Astrocyte (in vitro differentiated cells and primary cell): ENCODE results near the gene CHML. TPM values are rescaled to one million over a fixed set of nuclear protein-coding genes. Genes with fewer than 3 reads are reported as not detected.
A peak's percentile ranks its signal among the peaks of the same experiment; 100 is the strongest.

ENCODE experiments used
- DNase-seq: peaks from one replicate; pipeline ENCODE4 v3.0.0-alpha.2; 2010; ENCODE audit warnings: low read depth
- FAIRE-seq: peaks from 2 replicates; lab custom pipeline; 2011; peaks lifted over from hg19 to GRCh38; lab: Jason Lieb, UNC
- H2AFZ ChIP-seq: 2 replicates; pipeline ENCODE4 v1.6.0; 2012; ENCODE audit warnings: low read depth, low read length, inconsistent platforms
- H3K27ac ChIP-seq: 2 replicates; pipeline ENCODE4 v1.5.1; 2011; ENCODE audit warnings: low read depth, low read length, inconsistent platforms
- H3K27me3 ChIP-seq: 2 replicates; pipeline ENCODE4 v1.6.0; 2011; ENCODE audit warnings: low read length, inconsistent platforms; ENCODE audit not compliant: insufficient read depth
- H3K36me3 ChIP-seq: 2 replicates; pipeline ENCODE4 v1.5.1; 2011; ENCODE audit warnings: low read length, inconsistent platforms; ENCODE audit not compliant: insufficient read depth
- H3K4me1 ChIP-seq: 2 replicates; pipeline ENCODE4 v1.5.1; 2011; ENCODE audit warnings: low read length, inconsistent platforms; ENCODE audit not compliant: insufficient read depth
- H3K4me2 ChIP-seq: 2 replicates; pipeline ENCODE4 v1.6.0; 2012; ENCODE audit warnings: low read length, inconsistent platforms
- H3K4me3 ChIP-seq: 2 replicates; pipeline ENCODE4 v1.5.1; 2011; ENCODE audit warnings: low read depth, mild to moderate bottlenecking, low read length, inconsistent platforms; ENCODE audit not compliant: insufficient read depth
- H3K79me2 ChIP-seq: 2 replicates; pipeline ENCODE4 v1.6.0; 2012; ENCODE audit warnings: mild to moderate bottlenecking, low read length, inconsistent platforms; ENCODE audit not compliant: insufficient read depth
- H3K9ac ChIP-seq: 2 replicates; pipeline ENCODE4 v1.6.0; 2012; ENCODE audit warnings: mild to moderate bottlenecking, low read length, inconsistent platforms
- H3K9me3 ChIP-seq: 2 replicates; pipeline ENCODE4 v1.5.1; 2012; ENCODE audit warnings: low read depth, mild to moderate bottlenecking, low read length, inconsistent platforms; ENCODE audit not compliant: insufficient read depth
- H4K20me1 ChIP-seq: 2 replicates; pipeline ENCODE4 v1.6.0; 2012; ENCODE audit warnings: low read length, inconsistent platforms; ENCODE audit not compliant: insufficient read depth
- H3K27ac Mint-ChIP-seq: one replicate; pipeline ENCODE4 v1.8.0; 2021; ENCODE audit warnings: mild to moderate bottlenecking, mixed read lengths; ENCODE audit not compliant: unreplicated experiment
- H3K27me3 Mint-ChIP-seq: one replicate; pipeline ENCODE4 v1.8.0; 2021; ENCODE audit warnings: low read depth, mixed read lengths; ENCODE audit not compliant: unreplicated experiment
- H3K36me3 Mint-ChIP-seq: one replicate; pipeline ENCODE4 v1.8.0; 2021; ENCODE audit warnings: low read depth, mixed read lengths; ENCODE audit not compliant: unreplicated experiment
- H3K4me1 Mint-ChIP-seq: one replicate; pipeline ENCODE4 v1.8.0; 2021; ENCODE audit warnings: low read depth, mixed read lengths; ENCODE audit not compliant: unreplicated experiment
- H3K4me3 Mint-ChIP-seq: one replicate; pipeline ENCODE4 v1.8.0; 2021; ENCODE audit warnings: mild to moderate bottlenecking, moderate library complexity, mixed read lengths; ENCODE audit not compliant: unreplicated experiment
- H3K9me3 Mint-ChIP-seq: one replicate; pipeline ENCODE4 v1.8.0; 2021; ENCODE audit warnings: mild to moderate bottlenecking, mixed read lengths; ENCODE audit not compliant: unreplicated experiment
- EZH2 ChIP-seq: IDR thresholded peaks from 2 replicates; pipeline ENCODE4 v1.6.1; 2012; ENCODE audit warnings: mild to moderate bottlenecking, low read length, inconsistent platforms; ENCODE audit not compliant: insufficient read depth
- total RNA-seq: library from RNA; stranded (reverse); gene quantifications from 2 replicates; pipeline ENCODE4 v1.2.1, GENCODE V29; 2021
- TF ChIP-seq, protein P1 (sequence below): IDR thresholded peaks from 2 replicates; pipeline ENCODE4 v1.5.1; 2011; ENCODE audit warnings: low read depth, mild to moderate bottlenecking, inconsistent platforms, low read length, moderate library complexity; ENCODE audit not compliant: insufficient read depth

Gene CHML
- total RNA-seq, 1 donor from 2014 or later: 22.6 TPM

DNA sequence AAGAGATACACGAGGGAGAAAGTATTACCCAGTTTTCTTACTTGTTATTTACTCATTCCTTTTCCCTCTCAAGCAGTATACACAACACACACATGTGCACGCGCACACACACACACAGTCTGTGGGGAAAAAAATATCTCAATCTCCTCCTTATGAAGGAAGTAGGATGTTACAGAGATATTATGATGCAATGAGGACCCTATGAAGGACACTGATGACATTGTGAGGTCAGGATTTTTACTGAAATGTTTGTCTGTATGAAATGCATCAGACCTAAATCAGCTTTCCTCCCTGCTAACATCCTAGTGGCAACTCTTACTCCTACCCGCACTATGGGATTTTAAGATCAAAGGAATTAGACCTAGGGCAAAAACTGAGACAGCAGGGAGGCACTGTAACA is 11.8 kb upstream of the CHML start, which contains the start of gene WDR64:
Gene WDR64 (plus strand): TSS at position 270 of the 400 bp plus-strand sequence. CDS start 204 bp downstream, outside the sequence.
- Histone ChIP-seq H4K20me1 (no peaks in the 10 kb centered on the region), H3K9me3 (no peaks in the 10 kb centered on the region), H3K27me3 (peaks cover 2% of the 10 kb centered on the region), H3K4me1 (no peaks in the 10 kb centered on the region), H3K4me3 (no peak within 1 kb of the TSS), H3K79me2 (no peaks in the 10 kb centered on the region), H3K36me3 (no peaks in the 10 kb centered on the region), H3K4me2 (no peak within 1 kb of the TSS), H3K27ac (no peak within 1 kb of the TSS), H2AFZ (no peak within 1 kb of the TSS), H3K9ac (no peak within 1 kb of the TSS)
- no peak for DNase-seq
- Mint-ChIP-seq H3K27me3 (peaks cover 6% of the 10 kb centered on the region), H3K9me3 (no peaks in the 10 kb centered on the region), H3K4me1 (peaks cover 8% of the 10 kb centered on the region), H3K4me3 (no peak within 1 kb of the TSS), H3K27ac (no peak within 1 kb of the TSS), H3K36me3 (no peaks in the 10 kb centered on the region)
- TF ChIP-seq, protein P1, sequence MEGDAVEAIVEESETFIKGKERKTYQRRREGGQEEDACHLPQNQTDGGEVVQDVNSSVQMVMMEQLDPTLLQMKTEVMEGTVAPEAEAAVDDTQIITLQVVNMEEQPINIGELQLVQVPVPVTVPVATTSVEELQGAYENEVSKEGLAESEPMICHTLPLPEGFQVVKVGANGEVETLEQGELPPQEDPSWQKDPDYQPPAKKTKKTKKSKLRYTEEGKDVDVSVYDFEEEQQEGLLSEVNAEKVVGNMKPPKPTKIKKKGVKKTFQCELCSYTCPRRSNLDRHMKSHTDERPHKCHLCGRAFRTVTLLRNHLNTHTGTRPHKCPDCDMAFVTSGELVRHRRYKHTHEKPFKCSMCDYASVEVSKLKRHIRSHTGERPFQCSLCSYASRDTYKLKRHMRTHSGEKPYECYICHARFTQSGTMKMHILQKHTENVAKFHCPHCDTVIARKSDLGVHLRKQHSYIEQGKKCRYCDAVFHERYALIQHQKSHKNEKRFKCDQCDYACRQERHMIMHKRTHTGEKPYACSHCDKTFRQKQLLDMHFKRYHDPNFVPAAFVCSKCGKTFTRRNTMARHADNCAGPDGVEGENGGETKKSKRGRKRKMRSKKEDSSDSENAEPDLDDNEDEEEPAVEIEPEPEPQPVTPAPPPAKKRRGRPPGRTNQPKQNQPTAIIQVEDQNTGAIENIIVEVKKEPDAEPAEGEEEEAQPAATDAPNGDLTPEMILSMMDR: no peak
- no peak for TF ChIP-seq EZH2
- FAIRE-seq: no peak

DNA sequence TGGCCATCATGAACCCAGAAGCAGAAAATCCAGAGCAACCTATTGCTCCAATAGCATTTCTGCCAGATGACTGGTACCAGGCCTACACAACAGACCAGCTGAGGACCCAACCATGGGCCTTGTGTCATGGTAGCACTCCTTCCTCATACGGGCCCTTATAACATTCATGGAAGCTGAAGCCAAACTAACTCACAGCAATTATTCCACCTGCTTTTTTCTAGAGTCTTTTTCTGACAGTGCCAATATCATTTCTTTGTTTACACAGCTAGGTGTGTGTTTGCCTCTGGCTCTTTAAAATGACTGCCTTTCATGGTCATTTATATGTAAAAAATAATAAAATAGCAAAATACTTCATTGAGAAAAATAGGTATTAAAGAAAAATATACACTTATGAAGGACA is 8.0 kb upstream of the CHML start:
- no peaks in the 10 kb centered on the region for H4K20me1 ChIP-seq
- peaks cover 2% of the 10 kb centered on the region for H3K27me3 ChIP-seq
- no peaks in the 10 kb centered on the region for H3K9me3 ChIP-seq
- no peaks in the 10 kb centered on the region for H3K36me3 Mint-ChIP-seq
- peaks cover 7% of the 10 kb centered on the region for H3K4me1 Mint-ChIP-seq
- no peaks in the 10 kb centered on the region for H3K4me1 ChIP-seq
- H2AFZ ChIP-seq: no peak overlapping the region
- no peaks in the 10 kb centered on the region for H3K36me3 ChIP-seq
- no peak overlapping the region for H3K4me2 ChIP-seq
- no peak overlapping the region for H3K4me3 Mint-ChIP-seq
- no peak overlapping the region for H3K9ac ChIP-seq
- no peak for DNase-seq
- no peak overlapping the region for H3K27ac Mint-ChIP-seq
- H3K27ac ChIP-seq: no peak overlapping the region
- peaks cover 6% of the 10 kb centered on the region for H3K27me3 Mint-ChIP-seq
- no peaks in the 10 kb centered on the region for H3K9me3 Mint-ChIP-seq
- H3K4me3 ChIP-seq: no peak overlapping the region
- FAIRE-seq: no peak
- no peaks in the 10 kb centered on the region for H3K79me2 ChIP-seq
- TF ChIP-seq, protein P1: no peak
- no peak for TF ChIP-seq EZH2

DNA sequence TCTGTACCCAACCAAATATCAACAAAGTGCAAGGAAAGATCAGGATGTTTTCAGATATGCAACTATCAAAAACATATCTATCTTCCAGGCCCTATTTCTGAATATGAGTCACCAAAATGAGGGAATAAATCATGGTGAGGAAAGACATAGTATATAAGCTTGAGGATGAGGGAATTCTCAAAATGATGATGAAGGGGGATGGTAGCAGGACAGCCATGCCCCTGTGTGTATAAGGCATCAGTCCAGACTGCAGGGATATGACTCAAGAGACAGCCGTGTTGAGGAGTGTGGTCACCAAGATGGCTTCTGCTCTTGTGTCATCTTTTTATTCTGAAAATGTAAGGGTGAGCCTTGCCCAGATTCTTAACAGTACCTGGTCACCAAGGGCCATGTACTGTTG is 7.5 kb upstream of the CHML start:
- no peak overlapping the region for H2AFZ ChIP-seq
- DNase-seq (peak; percentile 57), FAIRE-seq (no peak)
- no peak overlapping the region for H3K4me3 ChIP-seq
- H3K27ac Mint-ChIP-seq: no peak overlapping the region
- H3K36me3 Mint-ChIP-seq: no peaks in the 10 kb centered on the region
- H3K4me3 Mint-ChIP-seq: no peak overlapping the region
- H3K9ac ChIP-seq: no peak overlapping the region
- H3K36me3 ChIP-seq: no peaks in the 10 kb centered on the region
- no peaks in the 10 kb centered on the region for H3K4me1 ChIP-seq
- H3K4me1 Mint-ChIP-seq: peaks cover 7% of the 10 kb centered on the region
- H3K27me3 ChIP-seq: peaks cover 2% of the 10 kb centered on the region
- H3K27me3 Mint-ChIP-seq: peaks cover 6% of the 10 kb centered on the region
- H3K9me3 Mint-ChIP-seq: no peaks in the 10 kb centered on the region
- no peak overlapping the region for H3K4me2 ChIP-seq
- TF ChIP-seq EZH2: no peak
- TF ChIP-seq, protein P1: no peak
- H3K27ac ChIP-seq: no peak overlapping the region
- H4K20me1 ChIP-seq: no peaks in the 10 kb centered on the region
- H3K9me3 ChIP-seq: no peaks in the 10 kb centered on the region
- no peaks in the 10 kb centered on the region for H3K79me2 ChIP-seq
